ENCODE results near the gene PSME2. TPM values are rescaled to one million over a fixed set of nuclear protein-coding genes. Genes with fewer than 3 reads are reported as not detected.

Gene PSME2
- total RNA-seq, 1 experiment from 2014 or later, result 288 TPM

GRCh38 chr14:24129410-24129998 is 16.9 kb downstream of the PSME2 start:
- TF ChIP-seq CTCF (IDR thresholded peaks at IDR 0.05; ENCODE audit: unreplicated experiment), result no peak
- Mint-ChIP-seq H3K9me3 (ENCODE audit: low read depth, unreplicated experiment) (no peaks in the 10 kb centered on the region), H3K27ac (ENCODE audit: unreplicated experiment) (no peak overlapping the region), H3K27me3 (ENCODE audit: unreplicated experiment) (no peaks in the 10 kb centered on the region), H3K4me3 (ENCODE audit: low read depth, unreplicated experiment) (no peak overlapping the region), H3K4me1 (ENCODE audit: low read depth, unreplicated experiment) (no peaks in the 10 kb centered on the region), H3K36me3 (ENCODE audit: insufficient read depth, unreplicated experiment) (peaks cover 4% of the 10 kb centered on the region)
- no TSS peak for BruUV-seq (replicated peaks)
- DNase-seq, result no peak
- intact Hi-C loops (cut with micrococcal nuclease; ENCODE audit: unreplicated experiment), result no loop called here
- CTCF ChIA-PET, result no interaction called here

GRCh38 chr14:24127673-24128072 is 18.7 kb downstream of the PSME2 start:
- Mint-ChIP-seq H3K4me3 (ENCODE audit: low read depth, unreplicated experiment) (no peak overlapping the region), H3K36me3 (ENCODE audit: insufficient read depth, unreplicated experiment) (peaks cover 13% of the 10 kb centered on the region), H3K27ac (ENCODE audit: unreplicated experiment) (no peak overlapping the region), H3K4me1 (ENCODE audit: low read depth, unreplicated experiment) (no peaks in the 10 kb centered on the region), H3K9me3 (ENCODE audit: low read depth, unreplicated experiment) (no peaks in the 10 kb centered on the region), H3K27me3 (ENCODE audit: unreplicated experiment) (no peaks in the 10 kb centered on the region)
- CTCF ChIA-PET, result no interaction called here
- no peak for DNase-seq
- BruUV-seq (replicated peaks), result no TSS peak
- intact Hi-C loops (cut with micrococcal nuclease; ENCODE audit: unreplicated experiment), result no loop called here
- TF ChIP-seq CTCF (IDR thresholded peaks at IDR 0.05; ENCODE audit: unreplicated experiment), result no peak

- Mint-ChIP-seq H3K36me3 (ENCODE audit: insufficient read depth, unreplicated experiment) (peaks cover 13% of the 10 kb centered on the region), H3K4me1 (ENCODE audit: low read depth, unreplicated experiment) (no peaks in the 10 kb centered on the region), H3K9me3 (ENCODE audit: low read depth, unreplicated experiment) (no peaks in the 10 kb centered on the region), H3K27ac (ENCODE audit: unreplicated experiment) (no peak overlapping the region), H3K4me3 (ENCODE audit: low read depth, unreplicated experiment) (no peak overlapping the region), H3K27me3 (ENCODE audit: unreplicated experiment) (no peaks in the 10 kb centered on the region)
- intact Hi-C loops (cut with micrococcal nuclease; ENCODE audit: unreplicated experiment), result no loop called here
- no TSS peak for BruUV-seq (replicated peaks)
- CTCF ChIA-PET, result interaction anchor here (0.6 to 0.7 kb wide), 2 partner anchors 82 to 115 kb away, joined by 4 to 6 read pairs; no protein-coding TSS in a partner anchor
- DNase-seq, result no peak
- no peak for TF ChIP-seq CTCF (IDR thresholded peaks at IDR 0.05; ENCODE audit: unreplicated experiment)
Observed at GRCh38 chr14:24126939-24127338, 19.5 kb downstream of the PSME2 start.

GRCh38 chr14:24123424-24124417 is 22.7 kb downstream of the PSME2 start:
- Mint-ChIP-seq H3K27ac (ENCODE audit: unreplicated experiment) (no peak overlapping the region), H3K4me1 (ENCODE audit: low read depth, unreplicated experiment) (no peaks in the 10 kb centered on the region), H3K9me3 (ENCODE audit: low read depth, unreplicated experiment) (no peaks in the 10 kb centered on the region), H3K36me3 (ENCODE audit: insufficient read depth, unreplicated experiment) (peaks cover 23% of the 10 kb centered on the region), H3K4me3 (ENCODE audit: low read depth, unreplicated experiment) (no peak overlapping the region), H3K27me3 (ENCODE audit: unreplicated experiment) (no peaks in the 10 kb centered on the region)
- TF ChIP-seq CTCF (IDR thresholded peaks at IDR 0.05; ENCODE audit: unreplicated experiment), result no peak
- CTCF ChIA-PET, result no interaction called here
- intact Hi-C loops (cut with micrococcal nuclease; ENCODE audit: unreplicated experiment), result no loop called here
- no peak for DNase-seq
- BruUV-seq (replicated peaks), result no TSS peak
